HepG2 (cell line): ENCODE measurements around the gene C1QTNF12. TPM values are rescaled to one million over a fixed set of nuclear protein-coding genes. Genes with fewer than 3 reads are reported as not detected.

Source experiments
- ATAC-seq: fragments of 200-7000 bp; cut with Tn5 transposase; 3 replicates; pipeline ENCODE4 v1.9.1; 2020; ENCODE audit warnings: mild to moderate bottlenecking, moderate library complexity
- BruUV-seq: library from RNA; stranded (reverse); fragments of 400-500 nt; replicated peaks from 2 replicates; lab custom pipeline; 2021; lab: Mats Ljungman, UMichigan
- CTCF ChIA-PET: fragments of 300-600 bp; formaldehyde crosslinking; extraction: SDS; loops from one replicate; lab custom pipeline; 2021; ENCODE audit warnings: low total read pairs, inconsistent platforms, low intra/inter-chr PET ratio; lab: Yijun Ruan, JAX
- POLR2A ChIA-PET: fragments of 350-600 bp; sonication (Branson Sonifier 250); formaldehyde crosslinking; loops from one replicate; lab custom pipeline; 2020; ENCODE audit warnings: antibody characterized with exemption, inconsistent platforms; lab: Yijun Ruan, JAX
- DNase-seq: peaks from one replicate; pipeline ENCODE4 v3.0.0-alpha.2; 2015; ENCODE audit warnings: low spot score
- FAIRE-seq: peaks from 3 replicates; lab custom pipeline; 2011; peaks lifted over from hg19 to GRCh38; lab: Jason Lieb, UNC
- H2AFZ ChIP-seq: one replicate; pipeline ENCODE4 v1.6.1; 2011; ENCODE audit warnings: low read length, inconsistent platforms
- H3K27ac ChIP-seq: fragments of 300-600 bp; 3 replicates; pipeline ENCODE4 v1.8.0; 2011; ENCODE audit warnings: mixed run types, mild to moderate bottlenecking, mixed read lengths, low read length, inconsistent platforms; ENCODE audit not compliant: insufficient read depth; ENCODE audit errors: extremely low read length
- H3K27me3 ChIP-seq, 2 experiments: fragments of 200-600 bp in 1 of 2; 2 replicates in 1 of 2; 3 replicates in 1 of 2; pipeline versions ENCODE4 v1.6.0 to v1.8.0; 2011; ENCODE audit warnings: low read length in 2 of 2, mild to moderate bottlenecking in 2 of 2, moderate library complexity in 2 of 2, inconsistent platforms in 1 of 2; ENCODE audit not compliant: insufficient read depth in 2 of 2, control insufficient read depth in 1 of 2
- H3K36me3 ChIP-seq, 2 experiments: fragments of 200-600 bp in 1 of 2; replicated peaks in 1 of 2; 2 replicates in 1 of 2; 3 replicates in 1 of 2; pipeline versions ENCODE4 v1.5.1 to v1.8.0; 2011; ENCODE audit warnings: low read length in 2 of 2, inconsistent platforms in 1 of 2; ENCODE audit not compliant: insufficient read depth in 2 of 2, control insufficient read depth in 1 of 2
- H3K4me1 ChIP-seq: 2 replicates; pipeline ENCODE4 v1.5.1; 2012; ENCODE audit warnings: low read length, inconsistent platforms; ENCODE audit not compliant: insufficient read depth
- H3K4me2 ChIP-seq: 2 replicates; pipeline ENCODE4 v1.6.0; 2011; ENCODE audit warnings: low read depth, low read length, inconsistent platforms
- H3K4me3 ChIP-seq, 3 experiments: fragments of 200-600 bp in 1 of 3; sonication (generic), shearing (Covaris generic) in 1 of 3; replicated peaks in 1 of 3; 2 replicates each; pipeline ENCODE4 v1.5.1; 2011 to 2016; ENCODE audit warnings: low read length in 3 of 3, inconsistent platforms in 2 of 3, low read depth in 2 of 3, mild to moderate bottlenecking in 2 of 3, control low read depth in 1 of 3, mixed read lengths in 1 of 3; ENCODE audit not compliant: insufficient read depth in 1 of 3
- H3K79me2 ChIP-seq: one replicate; pipeline ENCODE4 v1.6.1; 2011; ENCODE audit warnings: low read length, inconsistent platforms; ENCODE audit not compliant: insufficient read depth
- H3K9ac ChIP-seq: 2 replicates; pipeline ENCODE4 v1.6.0; 2011; ENCODE audit warnings: mild to moderate bottlenecking, low read depth, low read length, inconsistent platforms; ENCODE audit not compliant: insufficient read depth
- H3K9me3 ChIP-seq: 2 replicates; pipeline ENCODE4 v1.5.1; 2012; ENCODE audit warnings: mild to moderate bottlenecking, low read length
- H4K20me1 ChIP-seq: 2 replicates; pipeline ENCODE4 v1.6.0; 2011; ENCODE audit warnings: inconsistent platforms, mild to moderate bottlenecking, low read length, moderate library complexity; ENCODE audit not compliant: insufficient read depth
- AGO1 ChIP-seq: fragments of 200-400 bp; formaldehyde crosslinking; IDR thresholded peaks from 2 replicates; pipeline ENCODE4 v1.6.1; 2017; ENCODE audit warnings: mild to moderate bottlenecking, low read depth, low read length, moderate library complexity; ENCODE audit not compliant: poor library complexity, severe bottlenecking
- PHF21A ChIP-seq: sonication (generic); formaldehyde crosslinking; IDR thresholded peaks from 2 replicates; pipeline ENCODE4 v1.5.0; 2020; ENCODE audit warnings: mild to moderate bottlenecking, missing genetic modification reagents
- POLR2AphosphoS5 ChIP-seq: IDR thresholded peaks from 2 replicates; pipeline ENCODE4 v1.6.1; 2012; ENCODE audit warnings: low read depth, low read length
- SNAI1 ChIP-seq: sonication (generic); formaldehyde crosslinking; IDR thresholded peaks from 2 replicates; pipeline ENCODE4 v1.5.0; 2020; ENCODE audit warnings: mild to moderate bottlenecking, missing genetic modification reagents, borderline replicate concordance
- SRF ChIP-seq: IDR thresholded peaks from 2 replicates; pipeline ENCODE4 v1.6.1; 2011; ENCODE audit warnings: mild to moderate bottlenecking, low read depth, low read length, moderate library complexity
- ZBTB20 ChIP-seq: sonication (generic); formaldehyde crosslinking; IDR thresholded peaks from 2 replicates; pipeline ENCODE4 v1.8.1; 2023; ENCODE audit warnings: missing genetic modification reagents, low read depth, mild to moderate bottlenecking, borderline replicate concordance
- ZNF629 ChIP-seq: sonication (generic); formaldehyde crosslinking; conservative IDR thresholded peaks from 2 replicates; pipeline ENCODE4 v1.5.0; 2020; ENCODE audit warnings: missing genetic modification reagents
- WGBS: methylation state at CpG from one replicate; pipeline ENCODE4 v1.1.6; 2017; ENCODE audit warnings: low lambda C conversion rate; 5-methylcytosine and 5-hydroxymethylcytosine counted together
- in situ Hi-C: cut with HindIII; loops from 2 replicates; pipeline ENCODE4 v1.10.0; 2017; ENCODE audit warnings: low pct_unique_long_range_greater_than_20kb; ENCODE audit not compliant: extremely low pct_ligation_motif_present
- intact Hi-C: fragments of 100-400 bp; cut with micrococcal nuclease; formaldehyde crosslinking; loops from one replicate; pipeline ENCODE4 v1.10.0; 2022; ENCODE audit not compliant: unreplicated experiment
- polyA plus RNA-seq, 8 experiments: library from polyadenylated mRNA; depleted of rRNA in 3 of 8; stranded (reverse) in 7 of 8; unstranded in 1 of 8; fragments of >200 nt; fragmentation: Illumina TruSeq in 4 of 8; extraction: Trizol in 4 of 8; gene quantifications; 2 replicates each; pipeline versions ENCODE4 v1.2.1 to v1.2.3, GENCODE V29; 2011 to 2016; ENCODE audit warnings: low read depth in 4 of 8, missing spikeins in 1 of 8, mixed read lengths in 1 of 8; ENCODE audit not compliant: insufficient read depth in 1 of 8
- total RNA-seq, 5 experiments: library from RNA; depleted of rRNA; stranded (reverse); fragments of >200 nt; fragmentation: Illumina TruSeq; extraction: Trizol; gene quantifications; 2 replicates each; pipeline ENCODE4 v1.2.3, GENCODE V29; 2016; ENCODE audit warnings: low read depth in 1 of 5
- TF ChIP-seq, protein P1 (sequence below): sonication (generic); formaldehyde crosslinking; IDR thresholded peaks from 2 replicates; pipeline ENCODE4 v1.5.0; 2020; ENCODE audit warnings: mild to moderate bottlenecking, missing genetic modification reagents, moderate library complexity
- TF ChIP-seq, protein P2 (sequence below): sonication (generic); formaldehyde crosslinking; IDR thresholded peaks from 2 replicates; pipeline ENCODE4 v1.5.1; 2020; ENCODE audit warnings: mild to moderate bottlenecking, missing genetic modification reagents, moderate library complexity
- TF ChIP-seq, protein P3 (sequence below): sonication (generic); formaldehyde crosslinking; IDR thresholded peaks from 2 replicates; pipeline ENCODE4 v1.4.0; 2020; ENCODE audit warnings: missing genetic modification reagents, borderline replicate concordance

C1QTNF12 gene
- total and polyA plus RNA-seq, 2 of the 13 experiments (the other 11 are each of a cell fraction or from before 2014, with no cell fraction given), result 0.18 to 0.64 TPM

DNA sequence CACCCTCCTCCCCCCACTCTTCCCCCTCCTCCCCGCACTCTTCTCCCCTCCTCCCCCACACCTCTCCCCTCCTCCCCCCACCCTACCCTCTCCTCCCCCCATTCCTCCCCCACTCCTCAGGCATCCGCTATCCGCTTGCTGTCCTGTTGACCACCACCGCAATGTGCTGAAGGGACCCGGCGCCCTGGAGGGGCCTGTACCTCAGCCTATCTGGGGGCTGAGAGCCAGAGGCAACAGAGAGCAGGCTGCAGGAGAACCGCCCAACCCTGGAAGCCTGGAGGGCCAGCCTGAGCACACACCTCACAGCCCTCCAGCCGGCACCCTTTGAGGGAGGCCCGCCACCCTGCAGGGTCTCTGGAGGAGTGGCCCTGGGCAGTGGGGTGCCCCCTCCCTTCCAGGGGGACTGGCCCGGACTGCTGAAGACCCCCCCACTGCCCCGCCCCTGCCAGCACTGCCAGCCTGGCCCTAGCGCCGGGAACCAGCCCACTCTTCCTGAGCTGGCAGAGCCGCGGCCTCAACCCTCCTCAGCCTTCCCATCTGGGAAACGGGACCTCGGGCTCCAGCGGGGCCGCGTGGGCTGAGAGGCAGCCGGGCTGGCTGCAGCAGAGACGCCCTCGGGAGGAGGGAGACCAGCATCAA, 1.2 kb downstream of the C1QTNF12 start:
- Histone ChIP-seq H3K4me1 (peaks cover 17% of the 10 kb centered on the region), H3K79me2 (no peaks in the 10 kb centered on the region), H3K36me3 (no peaks in the 10 kb centered on the region), H3K9ac (no peak overlapping the region), H3K4me3 (no peak overlapping the region), H3K27ac (no peak overlapping the region), H2AFZ (no peak overlapping the region), H3K9me3 (no peaks in the 10 kb centered on the region), H4K20me1 (no peaks in the 10 kb centered on the region), H3K4me2 (no peak overlapping the region), H3K27me3 (no peaks in the 10 kb centered on the region)
- peak; percentile 22 for ATAC-seq
- WGBS, result 47% methylated on average over 6 of the region's 23 CpGs
- TF ChIP-seq SNAI1, result no peak
- TF ChIP-seq, protein P1, sequence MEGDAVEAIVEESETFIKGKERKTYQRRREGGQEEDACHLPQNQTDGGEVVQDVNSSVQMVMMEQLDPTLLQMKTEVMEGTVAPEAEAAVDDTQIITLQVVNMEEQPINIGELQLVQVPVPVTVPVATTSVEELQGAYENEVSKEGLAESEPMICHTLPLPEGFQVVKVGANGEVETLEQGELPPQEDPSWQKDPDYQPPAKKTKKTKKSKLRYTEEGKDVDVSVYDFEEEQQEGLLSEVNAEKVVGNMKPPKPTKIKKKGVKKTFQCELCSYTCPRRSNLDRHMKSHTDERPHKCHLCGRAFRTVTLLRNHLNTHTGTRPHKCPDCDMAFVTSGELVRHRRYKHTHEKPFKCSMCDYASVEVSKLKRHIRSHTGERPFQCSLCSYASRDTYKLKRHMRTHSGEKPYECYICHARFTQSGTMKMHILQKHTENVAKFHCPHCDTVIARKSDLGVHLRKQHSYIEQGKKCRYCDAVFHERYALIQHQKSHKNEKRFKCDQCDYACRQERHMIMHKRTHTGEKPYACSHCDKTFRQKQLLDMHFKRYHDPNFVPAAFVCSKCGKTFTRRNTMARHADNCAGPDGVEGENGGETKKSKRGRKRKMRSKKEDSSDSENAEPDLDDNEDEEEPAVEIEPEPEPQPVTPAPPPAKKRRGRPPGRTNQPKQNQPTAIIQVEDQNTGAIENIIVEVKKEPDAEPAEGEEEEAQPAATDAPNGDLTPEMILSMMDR, result no peak
- TF ChIP-seq SRF, result no peak
- peak; percentile 81 for TF ChIP-seq ZNF629 (CRISPR knock-in tag)
- peak; percentile 8 for TF ChIP-seq AGO1
- TF ChIP-seq, protein P2, sequence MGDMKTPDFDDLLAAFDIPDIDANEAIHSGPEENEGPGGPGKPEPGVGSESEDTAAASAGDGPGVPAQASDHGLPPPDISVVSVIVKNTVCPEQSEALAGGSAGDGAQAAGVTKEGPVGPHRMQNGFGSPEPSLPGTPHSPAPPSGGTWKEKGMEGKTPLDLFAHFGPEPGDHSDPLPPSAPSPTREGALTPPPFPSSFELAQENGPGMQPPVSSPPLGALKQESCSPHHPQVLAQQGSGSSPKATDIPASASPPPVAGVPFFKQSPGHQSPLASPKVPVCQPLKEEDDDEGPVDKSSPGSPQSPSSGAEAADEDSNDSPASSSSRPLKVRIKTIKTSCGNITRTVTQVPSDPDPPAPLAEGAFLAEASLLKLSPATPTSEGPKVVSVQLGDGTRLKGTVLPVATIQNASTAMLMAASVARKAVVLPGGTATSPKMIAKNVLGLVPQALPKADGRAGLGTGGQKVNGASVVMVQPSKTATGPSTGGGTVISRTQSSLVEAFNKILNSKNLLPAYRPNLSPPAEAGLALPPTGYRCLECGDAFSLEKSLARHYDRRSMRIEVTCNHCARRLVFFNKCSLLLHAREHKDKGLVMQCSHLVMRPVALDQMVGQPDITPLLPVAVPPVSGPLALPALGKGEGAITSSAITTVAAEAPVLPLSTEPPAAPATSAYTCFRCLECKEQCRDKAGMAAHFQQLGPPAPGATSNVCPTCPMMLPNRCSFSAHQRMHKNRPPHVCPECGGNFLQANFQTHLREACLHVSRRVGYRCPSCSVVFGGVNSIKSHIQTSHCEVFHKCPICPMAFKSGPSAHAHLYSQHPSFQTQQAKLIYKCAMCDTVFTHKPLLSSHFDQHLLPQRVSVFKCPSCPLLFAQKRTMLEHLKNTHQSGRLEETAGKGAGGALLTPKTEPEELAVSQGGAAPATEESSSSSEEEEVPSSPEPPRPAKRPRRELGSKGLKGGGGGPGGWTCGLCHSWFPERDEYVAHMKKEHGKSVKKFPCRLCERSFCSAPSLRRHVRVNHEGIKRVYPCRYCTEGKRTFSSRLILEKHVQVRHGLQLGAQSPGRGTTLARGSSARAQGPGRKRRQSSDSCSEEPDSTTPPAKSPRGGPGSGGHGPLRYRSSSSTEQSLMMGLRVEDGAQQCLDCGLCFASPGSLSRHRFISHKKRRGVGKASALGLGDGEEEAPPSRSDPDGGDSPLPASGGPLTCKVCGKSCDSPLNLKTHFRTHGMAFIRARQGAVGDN, result 0 out of 2 replicates have a peak, but pooled peaks have one; percentile 7
- no peak for TF ChIP-seq POLR2AphosphoS5
- TF ChIP-seq, protein P3, sequence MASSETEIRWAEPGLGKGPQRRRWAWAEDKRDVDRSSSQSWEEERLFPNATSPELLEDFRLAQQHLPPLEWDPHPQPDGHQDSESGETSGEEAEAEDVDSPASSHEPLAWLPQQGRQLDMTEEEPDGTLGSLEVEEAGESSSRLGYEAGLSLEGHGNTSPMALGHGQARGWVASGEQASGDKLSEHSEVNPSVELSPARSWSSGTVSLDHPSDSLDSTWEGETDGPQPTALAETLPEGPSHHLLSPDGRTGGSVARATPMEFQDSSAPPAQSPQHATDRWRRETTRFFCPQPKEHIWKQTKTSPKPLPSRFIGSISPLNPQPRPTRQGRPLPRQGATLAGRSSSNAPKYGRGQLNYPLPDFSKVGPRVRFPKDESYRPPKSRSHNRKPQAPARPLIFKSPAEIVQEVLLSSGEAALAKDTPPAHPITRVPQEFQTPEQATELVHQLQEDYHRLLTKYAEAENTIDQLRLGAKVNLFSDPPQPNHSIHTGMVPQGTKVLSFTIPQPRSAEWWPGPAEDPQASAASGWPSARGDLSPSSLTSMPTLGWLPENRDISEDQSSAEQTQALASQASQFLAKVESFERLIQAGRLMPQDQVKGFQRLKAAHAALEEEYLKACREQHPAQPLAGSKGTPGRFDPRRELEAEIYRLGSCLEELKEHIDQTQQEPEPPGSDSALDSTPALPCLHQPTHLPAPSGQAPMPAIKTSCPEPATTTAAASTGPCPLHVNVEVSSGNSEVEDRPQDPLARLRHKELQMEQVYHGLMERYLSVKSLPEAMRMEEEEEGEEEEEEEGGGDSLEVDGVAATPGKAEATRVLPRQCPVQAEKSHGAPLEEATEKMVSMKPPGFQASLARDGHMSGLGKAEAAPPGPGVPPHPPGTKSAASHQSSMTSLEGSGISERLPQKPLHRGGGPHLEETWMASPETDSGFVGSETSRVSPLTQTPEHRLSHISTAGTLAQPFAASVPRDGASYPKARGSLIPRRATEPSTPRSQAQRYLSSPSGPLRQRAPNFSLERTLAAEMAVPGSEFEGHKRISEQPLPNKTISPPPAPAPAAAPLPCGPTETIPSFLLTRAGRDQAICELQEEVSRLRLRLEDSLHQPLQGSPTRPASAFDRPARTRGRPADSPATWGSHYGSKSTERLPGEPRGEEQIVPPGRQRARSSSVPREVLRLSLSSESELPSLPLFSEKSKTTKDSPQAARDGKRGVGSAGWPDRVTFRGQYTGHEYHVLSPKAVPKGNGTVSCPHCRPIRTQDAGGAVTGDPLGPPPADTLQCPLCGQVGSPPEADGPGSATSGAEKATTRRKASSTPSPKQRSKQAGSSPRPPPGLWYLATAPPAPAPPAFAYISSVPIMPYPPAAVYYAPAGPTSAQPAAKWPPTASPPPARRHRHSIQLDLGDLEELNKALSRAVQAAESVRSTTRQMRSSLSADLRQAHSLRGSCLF (CRISPR knock-in tag), result no peak
- TF ChIP-seq ZBTB20 (CRISPR knock-in tag), result no peak
- no peak for TF ChIP-seq PHF21A (CRISPR knock-in tag)
- POLR2A ChIA-PET, result no interaction called here
- no peak for FAIRE-seq
- no TSS peak for BruUV-seq
- in situ Hi-C loops (no loop called here), intact Hi-C loops (no loop called here)
- CTCF ChIA-PET, result no interaction called here
- DNase-seq, result peak; percentile 23
